OCI-LY1 (cell line): ENCODE data around the gene MATK.

ENCODE experiments used
- H2AFZ ChIP-seq: fragments of 200-600 bp; sonication (generic), shearing (Covaris generic); 2 replicates; pipeline ENCODE4 v1.6.0; 2014; ENCODE audit warnings: antibody characterized with exemption, mild to moderate bottlenecking, low read length
- H3F3A ChIP-seq: fragments of 200-600 bp; sonication (generic), shearing (Covaris generic); 2 replicates; pipeline ENCODE4 v1.6.0; 2014; ENCODE audit warnings: mild to moderate bottlenecking, antibody characterized with exemption, low read length, moderate library complexity; ENCODE audit not compliant: insufficient read depth
- H3K27ac ChIP-seq: fragments of 200-600 bp; sonication (generic); 2 replicates; pipeline ENCODE4 v1.5.1; 2014; ENCODE audit warnings: low read length, mixed run types, mild to moderate bottlenecking, low read depth; ENCODE audit not compliant: poor library complexity, severe bottlenecking
- H3K27me3 ChIP-seq: fragments of 200-600 bp; sonication (generic); 2 replicates; pipeline ENCODE4 v1.6.0; 2014; ENCODE audit warnings: antibody characterized with exemption, mild to moderate bottlenecking, low read length, moderate library complexity; ENCODE audit not compliant: insufficient read depth
- H3K36me3 ChIP-seq: fragments of 200-600 bp; sonication (generic); 2 replicates; pipeline ENCODE4 v1.6.1; 2014; ENCODE audit warnings: mild to moderate bottlenecking, antibody characterized with exemption, low read length, moderate library complexity, mixed read lengths; ENCODE audit not compliant: insufficient read depth
- H3K4me1 ChIP-seq: fragments of 200-600 bp; sonication (generic); 2 replicates; pipeline ENCODE4 v1.5.1; 2014; ENCODE audit warnings: mild to moderate bottlenecking, low read length, moderate library complexity; ENCODE audit not compliant: insufficient read depth, severe bottlenecking
- H3K4me2 ChIP-seq: fragments of 200-600 bp; sonication (generic), shearing (Covaris generic); 2 replicates; pipeline ENCODE4 v1.6.1; 2014; ENCODE audit warnings: low read length
- H3K4me3 ChIP-seq: fragments of 200-600 bp; sonication (generic); 2 replicates; pipeline ENCODE4 v1.5.1; 2014; ENCODE audit warnings: low read length, low read depth, mild to moderate bottlenecking, mixed read lengths; ENCODE audit not compliant: poor library complexity, severe bottlenecking
- H3K79me2 ChIP-seq: fragments of 200-600 bp; shearing (Covaris generic); 2 replicates; pipeline ENCODE4 v1.6.1; 2016; ENCODE audit warnings: mixed run types, low read length, mixed read lengths; ENCODE audit not compliant: insufficient read depth
- H3K9ac ChIP-seq: fragments of 200-600 bp; sonication (generic), shearing (Covaris generic); 2 replicates; pipeline ENCODE4 v1.6.1; 2014; ENCODE audit warnings: mild to moderate bottlenecking, low read length, mixed read lengths
- H3K9me2 ChIP-seq: fragments of 200-600 bp; sonication (generic), shearing (Covaris generic); 2 replicates; pipeline ENCODE4 v1.6.1; 2014; ENCODE audit warnings: low read depth, mild to moderate bottlenecking, low read length, mixed read lengths
- H3K9me3 ChIP-seq: fragments of 200-600 bp; shearing (Covaris generic); 2 replicates; pipeline ENCODE4 v1.6.1; 2014; ENCODE audit warnings: low read length, mixed read lengths
- H4K20me1 ChIP-seq: fragments of 200-600 bp; sonication (generic), shearing (Covaris generic); 2 replicates; pipeline ENCODE4 v1.6.0; 2016; ENCODE audit warnings: mild to moderate bottlenecking, low read length; ENCODE audit not compliant: insufficient read depth
- EZH2 ChIP-seq: fragments of 200-600 bp; sonication (generic), shearing (Covaris generic); IDR thresholded peaks from 2 replicates; pipeline ENCODE4 v1.8.0; 2017; ENCODE audit warnings: borderline replicate concordance, mixed run types, mild to moderate bottlenecking, antibody characterized with exemption, low read length, moderate library complexity, mixed read lengths
- TF ChIP-seq, protein P1 (sequence below): fragments of 200-600 bp; sonication (generic), shearing (Covaris generic); IDR thresholded peaks from 2 replicates; pipeline ENCODE4 v1.5.1; 2017; ENCODE audit warnings: mild to moderate bottlenecking, antibody characterized with exemption, low read length, moderate library complexity, mixed read lengths

Gene MATK

DNA sequence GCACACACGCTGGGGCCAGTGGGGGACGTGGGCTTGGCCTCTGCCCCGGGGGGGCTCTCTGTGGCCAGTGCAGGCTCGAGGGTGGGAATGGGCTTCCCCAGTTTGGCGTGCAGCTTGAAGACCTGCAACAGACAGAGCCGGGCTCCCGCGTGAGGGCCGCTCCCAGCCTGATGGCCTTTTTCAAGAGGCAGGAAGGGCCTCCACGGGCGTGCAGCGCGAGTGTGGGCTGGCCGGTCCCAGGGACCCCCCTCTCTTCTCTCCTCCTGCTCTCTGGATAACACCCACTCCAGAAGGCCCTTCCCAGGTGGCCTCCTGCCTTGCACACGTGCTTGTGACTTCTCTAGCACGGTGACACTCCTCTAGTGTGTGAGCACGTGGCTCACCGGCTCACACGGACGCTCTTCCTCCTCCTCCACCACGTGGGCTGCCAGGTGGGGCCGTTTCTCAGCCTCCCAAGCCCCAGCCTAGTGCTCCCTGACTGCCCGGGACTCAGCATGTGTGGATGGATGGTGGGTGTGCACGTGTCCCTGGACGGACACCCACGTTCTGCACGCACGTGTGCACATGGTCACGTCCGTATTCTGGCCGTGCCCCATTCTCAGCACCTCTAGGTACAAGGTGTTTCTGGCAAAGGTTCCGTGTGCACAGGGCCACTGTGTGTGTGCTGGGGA lies 39.2 kb upstream of the MATK start:
- H3K4me2 ChIP-seq: no peak overlapping the region
- TF ChIP-seq, protein P1, sequence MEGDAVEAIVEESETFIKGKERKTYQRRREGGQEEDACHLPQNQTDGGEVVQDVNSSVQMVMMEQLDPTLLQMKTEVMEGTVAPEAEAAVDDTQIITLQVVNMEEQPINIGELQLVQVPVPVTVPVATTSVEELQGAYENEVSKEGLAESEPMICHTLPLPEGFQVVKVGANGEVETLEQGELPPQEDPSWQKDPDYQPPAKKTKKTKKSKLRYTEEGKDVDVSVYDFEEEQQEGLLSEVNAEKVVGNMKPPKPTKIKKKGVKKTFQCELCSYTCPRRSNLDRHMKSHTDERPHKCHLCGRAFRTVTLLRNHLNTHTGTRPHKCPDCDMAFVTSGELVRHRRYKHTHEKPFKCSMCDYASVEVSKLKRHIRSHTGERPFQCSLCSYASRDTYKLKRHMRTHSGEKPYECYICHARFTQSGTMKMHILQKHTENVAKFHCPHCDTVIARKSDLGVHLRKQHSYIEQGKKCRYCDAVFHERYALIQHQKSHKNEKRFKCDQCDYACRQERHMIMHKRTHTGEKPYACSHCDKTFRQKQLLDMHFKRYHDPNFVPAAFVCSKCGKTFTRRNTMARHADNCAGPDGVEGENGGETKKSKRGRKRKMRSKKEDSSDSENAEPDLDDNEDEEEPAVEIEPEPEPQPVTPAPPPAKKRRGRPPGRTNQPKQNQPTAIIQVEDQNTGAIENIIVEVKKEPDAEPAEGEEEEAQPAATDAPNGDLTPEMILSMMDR: no peak
- no peak for TF ChIP-seq EZH2
- no peak overlapping the region for H3K27ac ChIP-seq
- H3K9ac ChIP-seq: no peak overlapping the region
- H3F3A ChIP-seq: no peaks in the 10 kb centered on the region
- no peaks in the 10 kb centered on the region for H3K36me3 ChIP-seq
- no peak overlapping the region for H2AFZ ChIP-seq
- H3K4me1 ChIP-seq: no peaks in the 10 kb centered on the region
- no peaks in the 10 kb centered on the region for H3K9me2 ChIP-seq
- no peak overlapping the region for H3K4me3 ChIP-seq
- no peaks in the 10 kb centered on the region for H3K79me2 ChIP-seq
- H4K20me1 ChIP-seq: no peaks in the 10 kb centered on the region
- H3K27me3 ChIP-seq: peaks cover 16% of the 10 kb centered on the region; the same call in 1 of the 2 replicates
- no peaks in the 10 kb centered on the region for H3K9me3 ChIP-seq

DNA sequence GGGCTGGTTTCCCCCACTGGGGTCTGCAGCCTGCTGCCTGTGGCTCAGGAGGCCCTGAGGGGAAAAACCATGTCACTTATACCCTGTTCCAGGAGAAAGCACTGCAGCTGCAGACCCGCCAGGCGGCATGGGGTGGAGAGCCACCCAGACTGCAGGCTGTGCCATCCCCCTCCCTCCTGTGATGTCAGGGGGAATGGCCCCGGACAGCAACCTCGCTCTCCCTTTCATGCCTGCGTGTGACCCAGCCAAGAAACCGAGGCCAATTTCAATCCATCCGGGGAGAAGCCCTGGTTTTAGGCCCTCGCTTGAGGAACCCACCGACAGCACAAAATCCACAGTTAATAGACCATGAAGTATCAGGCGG lies 37.2 kb upstream of the MATK start:
- Histone ChIP-seq H3K4me3 (no peak overlapping the region), H3K79me2 (no peaks in the 10 kb centered on the region), H3F3A (no peaks in the 10 kb centered on the region), H3K9ac (no peak overlapping the region), H3K9me2 (no peaks in the 10 kb centered on the region), H3K36me3 (no peaks in the 10 kb centered on the region), H3K4me1 (no peaks in the 10 kb centered on the region), H3K27me3 (peaks cover 16% of the 10 kb centered on the region; the same call in 1 of the 2 replicates), H3K4me2 (no peak overlapping the region), H3K9me3 (no peaks in the 10 kb centered on the region), H4K20me1 (no peaks in the 10 kb centered on the region), H3K27ac (no peak overlapping the region), H2AFZ (no peak overlapping the region)
- TF ChIP-seq EZH2: no peak
- TF ChIP-seq, protein P1: no peak

- Histone ChIP-seq H3K4me2 (no peak overlapping the region), H3F3A (no peaks in the 10 kb centered on the region), H4K20me1 (no peaks in the 10 kb centered on the region), H3K9me2 (no peaks in the 10 kb centered on the region), H3K9me3 (no peaks in the 10 kb centered on the region), H3K79me2 (no peaks in the 10 kb centered on the region), H3K36me3 (no peaks in the 10 kb centered on the region), H3K9ac (no peak overlapping the region), H3K27me3 (peaks cover 16% of the 10 kb centered on the region; the same call in 1 of the 2 replicates), H2AFZ (no peak overlapping the region), H3K4me1 (no peaks in the 10 kb centered on the region), H3K27ac (no peak overlapping the region), H3K4me3 (no peak overlapping the region)
- no peak for TF ChIP-seq EZH2
Measured at GRCh38 chr19:3822683-3823349, 36.6 kb upstream of the MATK start.
